Heart left ventricle (tissue), 16 donors: ENCODE data around the gene PRDM5. TPM values are rescaled to one million over a fixed set of nuclear protein-coding genes. Genes with fewer than 3 reads are reported as not detected.

ENCODE experiments used
- ATAC-seq, 4 donors: fragments of 200-7000 bp; cut with Tn5 transposase; one replicate each; pipeline ENCODE4 v1.9.1; 2020 to 2022; ENCODE audit warnings: moderate library complexity in 4 of 4, mild to moderate bottlenecking in 3 of 4, moderate number of reproducible peaks in 1 of 4
- DNase-seq, 5 donors: peaks; one replicate each; pipeline ENCODE4 v3.0.0-alpha.2; 2020
- H3K27ac ChIP-seq, 12 donors: fragments of 200-600 bp; sonication (generic) in 4 of 12; one replicate each; pipeline versions ENCODE4 v1.5.0 to v1.8.0; 2016 to 2022; ENCODE audit warnings: mild to moderate bottlenecking in 2 of 12
- H3K27me3 ChIP-seq, 9 donors: fragments of 200-600 bp; sonication (generic) in 2 of 9; one replicate each; pipeline versions ENCODE4 v1.5.1 to v1.8.0; 2016 to 2022; ENCODE audit warnings: mild to moderate bottlenecking in 3 of 9
- H3K36me3 ChIP-seq, 9 donors: fragments of 200-600 bp; sonication (generic) in 2 of 9; one replicate each; pipeline versions ENCODE4 v1.5.0 to v1.8.0; 2018 to 2022; ENCODE audit warnings: mild to moderate bottlenecking in 2 of 9
- H3K4me1 ChIP-seq, 12 donors: fragments of 200-600 bp; sonication (generic) in 4 of 12; one replicate each; pipeline versions ENCODE4 v1.5.0 to v1.8.0; 2016 to 2022; ENCODE audit warnings: mild to moderate bottlenecking in 3 of 12
- H3K4me3 ChIP-seq, 12 donors: fragments of 200-600 bp; sonication (generic) in 4 of 12; one replicate each; pipeline versions ENCODE4 v1.5.0 to v1.8.0; 2017 to 2022; ENCODE audit warnings: mild to moderate bottlenecking in 9 of 12, moderate library complexity in 4 of 12
- H3K9me3 ChIP-seq, 12 donors: fragments of 200-600 bp; sonication (generic) in 4 of 12; one replicate each; pipeline versions ENCODE4 v1.5.0 to v1.8.0; 2016 to 2022; ENCODE audit warnings: mild to moderate bottlenecking in 1 of 12
- POLR2A ChIP-seq, 2 donors: fragments of 450-650 bp; IDR thresholded peaks; one replicate each; pipeline ENCODE4 v1.6.1; 2017; ENCODE audit warnings: antibody characterized with exemption in 2 of 2, mild to moderate bottlenecking in 2 of 2, moderate library complexity in 2 of 2
- WGBS, 4 donors: extraction: QIAGEN DNeasy Blood & Tissue Kit in 2 of 4; methylation state at CpG; one replicate each; pipeline versions ENCODE4 v1.1.5 to v1.1.7; 2013 to 2018; 5-methylcytosine and 5-hydroxymethylcytosine counted together
- intact Hi-C, 10 donors: fragments of 100-400 bp; cut with DNase I; formaldehyde crosslinking; loops; one replicate each; pipeline versions ENCODE4 v1.11.1 to v1.14.2; 2022
- polyA plus RNA-seq, 2 donors: library from polyadenylated mRNA; stranded (reverse); fragments of 200-250 nt; gene quantifications; one replicate each; pipeline ENCODE4 v1.2.3, GENCODE V29; 2013
- total RNA-seq, 9 donors: library from RNA; depleted of rRNA in 2 of 9; stranded (reverse); fragments of >200 nt in 2 of 9; fragmentation: NEBNext Ultra II Directional in 3 of 9; extraction: Animal tissue kit (Norgen Biotek cat#: 25700) in 3 of 9; gene quantifications; one replicate each; pipeline versions ENCODE4 v1.1.0 to v1.2.4, GENCODE V29; 2016 to 2023
- TF ChIP-seq, protein P1 (sequence below), 12 donors: fragments of 200-600 bp; sonication (generic) in 4 of 12; IDR thresholded peaks; one replicate each; pipeline versions ENCODE4 v1.5.0 to v1.8.0; 2018 to 2022; ENCODE audit warnings: antibody characterized with exemption in 12 of 12, mild to moderate bottlenecking in 5 of 12
- donor health status: ischemic (EF 13 %, LVEDD 7.1; RV severe dilation, severe dysfunction).
- donor health status: healthy with polysubstance abuse.
- donor health status: DM: no; HTN: yes; CAD: no.
- donor health status: DM: no; HTN: no; CAD: no.
- donor health status: ischemic (EF 25% LVEDD 6.9; RV normal size, moderate dysfunction).
- donor health status: ischemic (EF 25% LVEDD 5.7; RV mildly dilated, moderate dysfunction).
- donor health status: healthy.
- donor health status: DM: yes; HTN: yes; CAD: no.
- donor health status: ischemic (EF 35%, LVEDD 5.7; RV mildly dilated, moderate dysfunction).
- donor health status: nonischemic (EF 11% LVEDD 7.7; RV severe dilation, severe dysfunction).
- donor health status: DM: yes; HTN: yes; CAD: no.
- donor health status: PGD.
- donor health status: ischemic (EF 29% LVEDD 5.4; RV normal size, mild dysfunction).
- donor health status: nonischemic (EF 23%, LVEDD 6.1; RV moderate dilation, normal function).

Gene PRDM5
- total and polyA plus RNA-seq, 11 donors: 2.0 to 19.7 (median 9.1) TPM

DNA sequence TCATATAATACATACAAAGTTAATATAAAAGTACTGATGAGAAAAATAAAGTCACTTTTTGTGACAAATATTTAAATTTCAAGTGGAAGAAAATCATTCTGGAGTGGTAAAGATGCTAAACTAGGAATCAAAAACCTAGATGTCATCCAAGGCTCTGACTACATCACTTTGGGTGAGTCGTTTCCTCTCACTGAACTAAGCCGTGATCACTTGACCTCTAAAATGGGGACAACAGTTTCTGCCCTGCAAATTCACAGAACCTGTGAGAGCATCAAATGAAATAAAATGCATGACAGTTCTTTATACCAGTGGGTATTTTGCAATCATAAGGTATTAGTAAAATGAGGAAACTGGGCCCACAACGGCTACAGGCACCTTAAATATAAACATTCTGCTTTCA lies 63.8 kb downstream of the PRDM5 start:
- Histone ChIP-seq H3K4me3 (no peak overlapping the region), H3K9me3 (no peaks in the 10 kb centered on the region), H3K4me1 (peaks cover 0 to 6% (median 0%) of the 10 kb centered on the region in 12 donors), H3K27ac (no peak overlapping the region), H3K36me3 (no peaks in the 10 kb centered on the region), H3K27me3 (no peaks in the 10 kb centered on the region)
- intact Hi-C loops: no loop called here
- 50 to 81% (median 61%) methylated on average over 3 of the region's 3 CpGs for WGBS, 4 donors
- no peak for ATAC-seq
- TF ChIP-seq POLR2A (IDR thresholded peaks at IDR 0.05): no peak
- TF ChIP-seq, protein P1, sequence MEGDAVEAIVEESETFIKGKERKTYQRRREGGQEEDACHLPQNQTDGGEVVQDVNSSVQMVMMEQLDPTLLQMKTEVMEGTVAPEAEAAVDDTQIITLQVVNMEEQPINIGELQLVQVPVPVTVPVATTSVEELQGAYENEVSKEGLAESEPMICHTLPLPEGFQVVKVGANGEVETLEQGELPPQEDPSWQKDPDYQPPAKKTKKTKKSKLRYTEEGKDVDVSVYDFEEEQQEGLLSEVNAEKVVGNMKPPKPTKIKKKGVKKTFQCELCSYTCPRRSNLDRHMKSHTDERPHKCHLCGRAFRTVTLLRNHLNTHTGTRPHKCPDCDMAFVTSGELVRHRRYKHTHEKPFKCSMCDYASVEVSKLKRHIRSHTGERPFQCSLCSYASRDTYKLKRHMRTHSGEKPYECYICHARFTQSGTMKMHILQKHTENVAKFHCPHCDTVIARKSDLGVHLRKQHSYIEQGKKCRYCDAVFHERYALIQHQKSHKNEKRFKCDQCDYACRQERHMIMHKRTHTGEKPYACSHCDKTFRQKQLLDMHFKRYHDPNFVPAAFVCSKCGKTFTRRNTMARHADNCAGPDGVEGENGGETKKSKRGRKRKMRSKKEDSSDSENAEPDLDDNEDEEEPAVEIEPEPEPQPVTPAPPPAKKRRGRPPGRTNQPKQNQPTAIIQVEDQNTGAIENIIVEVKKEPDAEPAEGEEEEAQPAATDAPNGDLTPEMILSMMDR (IDR thresholded peaks at IDR 0.05): no peak
- no peak for DNase-seq

DNA sequence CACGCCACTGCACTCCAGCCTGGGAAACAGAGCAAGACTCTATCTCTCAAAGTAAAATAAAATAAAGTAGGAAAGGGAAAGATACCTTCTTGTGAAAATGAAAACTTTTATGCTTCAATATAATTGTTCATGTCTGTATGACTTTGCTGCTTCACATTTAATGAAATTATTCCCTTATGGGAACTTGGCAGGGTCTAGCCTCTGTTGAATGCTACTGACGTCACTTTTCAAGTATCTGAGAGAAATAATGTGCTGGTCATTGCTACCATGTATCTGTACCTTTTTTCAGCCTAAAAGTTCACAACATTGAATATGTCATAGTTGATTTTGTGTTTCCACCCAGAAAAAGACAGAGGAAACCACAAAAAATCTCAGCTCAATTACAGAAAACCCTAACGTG lies 65.2 kb downstream of the PRDM5 start:
- DNase-seq (no peak), ATAC-seq (no peak)
- no peaks in the 10 kb centered on the region for H3K27me3 ChIP-seq
- H3K9me3 ChIP-seq: no peaks in the 10 kb centered on the region
- H3K4me3 ChIP-seq: no peak overlapping the region
- H3K27ac ChIP-seq: no peak overlapping the region
- WGBS, 4 donors: 60 to 67% (median 65%) methylated on average over 3 of the region's 3 CpGs
- peaks cover 0 to 6% (median 0%) of the 10 kb centered on the region in 12 donors for H3K4me1 ChIP-seq
- TF ChIP-seq, protein P1 (IDR thresholded peaks at IDR 0.05): no peak
- H3K36me3 ChIP-seq: peaks cover 0 to 2% (median 0%) of the 10 kb centered on the region in 9 donors
- intact Hi-C loops: no loop called here

DNA sequence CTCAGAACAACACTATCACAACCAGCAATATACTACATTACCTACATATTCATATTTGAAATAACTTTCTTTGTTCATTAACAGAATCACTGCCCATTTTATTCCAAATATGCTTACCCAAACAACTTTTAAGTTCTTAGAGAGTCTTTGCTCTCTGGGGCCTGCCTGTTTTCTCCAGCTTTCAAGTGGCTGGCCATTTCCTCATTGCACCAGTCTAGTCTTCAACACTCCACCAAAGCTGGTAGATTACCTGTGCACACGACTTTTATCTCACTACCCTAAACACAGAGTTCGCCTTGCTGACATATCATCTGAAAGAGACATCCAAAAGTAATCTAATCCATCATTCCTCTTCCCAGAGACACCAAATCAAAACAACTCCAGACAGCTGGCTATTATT lies 66.2 kb downstream of the PRDM5 start:
- Histone ChIP-seq H3K27ac (no peak overlapping the region), H3K4me3 (no peak overlapping the region), H3K36me3 (peaks cover 0 to 10% (median 0%) of the 10 kb centered on the region in 9 donors), H3K9me3 (no peaks in the 10 kb centered on the region), H3K4me1 (peaks cover 0 to 6% (median 0%) of the 10 kb centered on the region in 12 donors), H3K27me3 (no peaks in the 10 kb centered on the region)
- no peak for DNase-seq
- 68 to 87% (median 71%) methylated on average over 2 of the region's 2 CpGs for WGBS, 4 donors
- intact Hi-C loops: no loop called here
- no peak for TF ChIP-seq POLR2A (IDR thresholded peaks at IDR 0.05)
- TF ChIP-seq, protein P1 (IDR thresholded peaks at IDR 0.05): no peak
- no peak for ATAC-seq

DNA sequence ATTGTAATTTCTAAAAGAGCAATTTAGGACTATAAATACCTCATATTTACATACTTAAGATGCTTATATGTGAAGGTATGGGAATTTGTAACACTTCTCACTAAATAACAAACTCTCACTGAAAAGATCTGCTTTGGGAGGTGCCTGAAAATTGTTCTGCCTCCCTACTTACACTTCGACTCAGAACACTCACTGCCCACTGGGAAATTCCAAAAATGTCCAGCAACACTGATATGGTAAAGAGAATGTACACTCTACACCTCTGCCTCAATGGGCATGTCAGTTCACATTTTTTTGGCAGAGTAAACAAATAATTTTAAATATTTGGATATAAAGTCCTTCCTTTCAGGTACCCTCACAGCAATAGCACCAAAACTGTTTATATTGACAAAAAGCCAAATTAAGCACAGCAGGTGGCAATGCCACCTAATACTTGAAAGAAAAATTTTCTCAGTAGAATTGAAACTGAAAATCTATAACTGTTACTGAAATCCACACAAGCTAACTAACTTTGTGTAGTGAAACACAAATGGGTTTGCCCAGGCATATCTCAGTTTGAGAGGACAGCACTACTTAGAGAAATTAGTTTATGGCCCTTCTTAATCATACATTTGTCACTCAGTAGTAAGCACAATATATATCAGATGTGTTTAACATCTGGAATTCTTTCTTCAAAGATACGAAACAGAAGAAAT lies 67.1 kb downstream of the PRDM5 start:
- peaks cover 0 to 6% (median 0%) of the 10 kb centered on the region in 12 donors for H3K4me1 ChIP-seq
- intact Hi-C loops: no loop called here
- no peak for ATAC-seq
- H3K9me3 ChIP-seq: peaks cover 0 to 4% (median 0%) of the 10 kb centered on the region in 12 donors
- H3K36me3 ChIP-seq: peaks cover 0 to 10% (median 0%) of the 10 kb centered on the region in 9 donors
- DNase-seq: no peak
- no peaks in the 10 kb centered on the region for H3K27me3 ChIP-seq
- no peak overlapping the region for H3K27ac ChIP-seq
- H3K4me3 ChIP-seq: no peak overlapping the region
- TF ChIP-seq POLR2A (IDR thresholded peaks at IDR 0.05): no peak
- TF ChIP-seq, protein P1 (IDR thresholded peaks at IDR 0.05): no peak
- WGBS, 4 donors: 73 to 77% (median 75%) methylated on average over 2 of the region's 2 CpGs
